Stimulated activated CD4-positive, alpha-beta T cell treated with anti-CD3 and anti-CD28 coated beads, Interleukin-12 subunit alpha, Interleukin-12 subunit beta, amount 100 ng/mL, for 48 hours (primary cell): ENCODE measurements around the gene GRB10.

Experiments used
- DNase-seq, 3 donors: peaks; one replicate each; pipeline ENCODE4 v3.0.0-alpha.2; 2020; ENCODE audit warnings: low read depth in 2 of 3, low spot score in 1 of 3

GRB10 gene

DNA sequence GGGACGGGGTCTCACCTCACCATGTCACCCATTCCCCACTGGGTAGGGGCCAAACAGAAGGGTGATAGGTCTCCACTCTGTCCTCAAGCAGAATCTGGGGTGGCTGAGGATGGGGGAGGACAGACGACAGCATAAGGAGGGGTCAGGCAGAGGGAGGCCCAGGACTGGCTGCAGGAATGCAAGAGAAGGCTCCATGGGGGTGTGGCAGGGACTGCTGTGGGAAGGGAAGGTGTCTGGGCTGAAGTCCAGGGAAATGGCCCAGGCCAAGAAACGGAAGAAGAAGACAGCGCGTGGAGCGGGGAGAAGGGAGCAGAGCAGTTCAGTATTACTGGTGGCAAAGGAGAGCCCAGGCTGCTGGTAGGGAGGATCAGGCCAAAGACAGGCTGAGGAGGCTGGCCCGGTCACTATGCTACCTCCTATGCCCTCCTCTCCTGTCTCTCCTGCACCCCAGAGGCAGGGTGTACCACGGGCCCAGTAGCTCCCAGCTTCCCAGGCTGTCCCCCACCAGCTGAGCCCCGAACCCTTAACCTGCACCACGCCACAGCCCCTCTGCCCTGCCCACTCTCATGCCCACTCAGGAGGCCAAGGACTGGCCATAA lies 60.9 kb downstream of the GRB10 start:
- no peak for DNase-seq

DNA sequence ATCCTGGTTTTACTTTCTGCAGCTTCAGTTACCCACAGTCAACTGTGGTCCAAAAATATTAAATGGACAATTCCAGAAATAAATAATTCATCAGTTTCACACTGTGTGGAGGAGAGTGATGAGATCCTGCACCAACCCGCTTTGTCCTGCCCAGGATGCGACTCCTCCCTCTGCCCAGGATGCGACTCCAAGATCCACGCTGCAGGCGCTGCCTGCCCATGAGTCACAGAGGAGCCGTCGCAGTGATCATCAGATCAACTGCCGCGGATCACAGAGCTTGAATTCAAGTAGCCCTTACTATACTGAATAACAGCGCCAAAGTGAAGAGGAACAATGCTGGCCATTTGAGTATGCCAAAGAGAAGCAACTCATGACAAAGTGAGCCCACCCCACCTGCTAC lies 61.5 kb downstream of the GRB10 start:
- DNase-seq = no peak

- no peak for DNase-seq
Observed at GRCh38 chr7:50720295-50720694, 62.4 kb downstream of the GRB10 start.

GRCh38 chr7:50718876-50719275 lies 63.8 kb downstream of the GRB10 start:
- no peak for DNase-seq

GRCh38 chr7:50718311-50718710 lies 64.4 kb downstream of the GRB10 start:
- DNase-seq = no peak

- no peak for DNase-seq
Observed at GRCh38 chr7:50717181-50717580, 65.5 kb downstream of the GRB10 start.

- no peak for DNase-seq
Observed at GRCh38 chr7:50714857-50715256, 67.8 kb downstream of the GRB10 start.

GRCh38 chr7:50713123-50713965 lies 69.4 kb downstream of the GRB10 start:
- DNase-seq = no peak

GRCh38 chr7:50712252-50713122 lies 70.2 kb downstream of the GRB10 start:
- no peak for DNase-seq

DNA sequence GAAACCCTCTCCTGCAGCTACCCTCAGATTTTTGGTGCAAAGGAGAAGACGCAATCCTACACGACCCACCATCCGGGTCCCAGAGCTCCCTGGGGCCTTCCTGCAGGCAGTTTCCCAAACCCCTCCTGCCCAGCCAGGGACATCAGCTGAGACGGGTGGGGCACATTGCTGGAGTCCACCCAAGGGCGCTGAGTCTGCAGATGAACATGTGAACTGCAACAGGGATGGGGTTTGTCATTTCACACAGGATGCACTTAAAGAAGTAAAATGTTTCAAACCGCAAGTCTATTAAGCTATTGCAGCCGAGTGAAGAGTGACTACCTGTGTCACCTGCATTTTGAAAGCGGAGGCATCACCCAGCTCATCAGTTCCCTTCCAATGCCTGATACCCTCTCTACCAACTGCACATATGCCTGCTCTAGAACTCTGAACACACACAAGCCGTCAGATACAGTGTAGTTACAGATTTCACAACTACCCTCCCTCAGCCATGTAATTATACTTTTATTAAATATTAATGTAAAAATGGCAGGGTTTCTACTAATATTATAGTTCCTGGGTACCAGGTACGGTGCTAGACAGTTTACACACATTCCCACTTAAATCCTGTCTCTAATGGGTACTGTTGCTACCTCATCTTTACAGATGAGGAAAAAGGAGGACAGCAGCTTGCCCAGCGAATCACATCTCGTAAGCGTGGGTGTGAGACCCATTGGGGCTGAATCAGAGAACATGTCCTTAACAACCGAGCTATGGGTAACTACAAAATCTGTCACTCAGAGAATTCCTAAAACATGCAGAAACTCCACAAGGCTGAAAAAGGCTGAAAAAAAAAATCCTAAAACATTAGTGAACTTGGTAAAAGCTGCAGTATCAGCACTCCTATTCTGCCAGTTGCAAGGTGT lies 71.2 kb downstream of the GRB10 start:
- DNase-seq = no peak

- DNase-seq = no peak
Observed at GRCh38 chr7:50710441-50711154, 72.1 kb downstream of the GRB10 start.

- DNase-seq = no peak
Observed at GRCh38 chr7:50709151-50709550, 73.5 kb downstream of the GRB10 start.

- no peak for DNase-seq
Observed at GRCh38 chr7:50707236-50708006, 75.3 kb downstream of the GRB10 start.

DNA sequence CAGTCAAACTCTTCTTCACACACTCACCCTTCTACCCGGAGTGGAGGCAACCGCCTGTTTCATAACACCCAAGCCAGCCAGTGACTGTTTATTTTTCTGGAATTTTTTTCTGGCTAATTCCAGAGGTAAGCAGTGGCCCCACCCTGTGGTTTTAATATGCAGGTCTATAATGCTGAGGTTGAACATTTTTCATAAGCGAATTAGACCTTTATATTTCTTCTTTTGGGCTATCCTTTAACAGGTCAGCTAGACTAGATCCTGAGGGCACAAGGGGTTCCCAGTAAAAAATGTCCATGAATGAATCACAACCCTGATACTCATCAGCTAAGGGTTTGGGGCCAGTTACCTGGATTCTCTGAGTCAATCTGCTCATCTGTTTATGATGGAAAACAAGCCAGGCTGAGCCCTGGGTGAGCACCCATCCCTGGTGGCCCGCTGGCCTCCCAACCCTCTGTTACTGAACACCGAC lies 76.2 kb downstream of the GRB10 start:
- no peak for DNase-seq

DNA sequence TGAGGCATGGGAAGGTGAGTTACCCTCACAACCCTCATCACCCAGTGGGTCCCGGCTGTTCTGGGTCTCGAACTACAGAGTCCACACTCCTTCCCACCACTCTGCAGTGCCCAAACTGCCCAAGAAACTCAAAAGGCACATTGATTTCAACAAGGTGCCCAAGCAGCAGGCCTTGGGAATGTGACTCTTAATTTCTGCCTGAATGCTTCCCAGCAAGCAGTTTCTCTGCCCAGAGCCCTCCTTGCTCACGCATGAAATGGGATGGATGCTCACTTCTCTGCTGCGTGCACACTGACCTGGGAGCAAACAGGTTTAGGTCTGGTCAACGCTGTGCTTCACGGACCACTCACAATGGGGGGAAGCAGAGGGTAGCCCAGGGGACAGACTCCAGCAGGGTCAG lies 77.9 kb downstream of the GRB10 start:
- DNase-seq = no peak

DNA sequence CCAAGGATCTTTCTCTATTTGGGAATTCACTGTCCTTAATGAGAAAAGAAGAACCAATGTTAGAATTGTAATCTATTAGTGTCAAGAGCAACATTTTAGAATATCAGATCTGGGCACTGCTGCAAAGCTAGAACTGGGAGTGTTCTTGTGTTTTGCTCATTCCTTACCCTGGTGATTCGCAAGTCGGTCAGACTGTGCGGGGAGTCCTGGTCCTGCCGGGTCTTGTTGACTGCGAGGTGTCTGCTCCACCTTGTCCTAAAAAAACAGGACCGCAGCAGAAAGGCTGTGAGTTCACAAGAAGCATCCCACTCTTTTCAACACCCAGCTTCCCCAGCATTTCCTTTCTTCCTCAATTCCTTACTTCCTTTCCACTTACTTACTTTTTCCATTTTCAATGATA lies 79.0 kb downstream of the GRB10 start:
- DNase-seq = no peak

DNA sequence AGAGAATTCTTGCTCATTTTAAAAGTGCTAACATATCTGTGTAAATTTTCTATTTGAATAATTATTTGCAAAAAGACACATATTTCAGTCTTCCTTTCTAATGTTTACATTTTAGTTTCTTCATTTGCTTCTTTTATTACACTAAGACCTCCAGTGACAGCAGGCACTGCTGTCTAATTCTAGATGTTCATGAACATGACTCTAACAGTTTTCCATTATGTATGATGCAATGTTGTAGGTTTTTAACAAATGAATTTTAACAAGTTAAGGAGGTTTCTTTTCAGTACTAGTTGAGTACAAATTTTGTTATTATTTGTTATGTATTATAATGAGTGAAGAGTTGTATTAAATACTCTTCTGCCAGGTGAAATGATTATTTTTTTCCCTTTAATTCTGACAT lies 83.6 kb downstream of the GRB10 start:
- DNase-seq = no peak

GRCh38 chr7:50697748-50698147 lies 84.9 kb downstream of the GRB10 start:
- DNase-seq = no peak
